Gastroesophageal sphincter (tissue), 4 donors: ENCODE results near the gene NANOS2. TPM values are rescaled to one million over a fixed set of nuclear protein-coding genes. Genes with fewer than 3 reads are reported as not detected.

ENCODE experiments used
- ATAC-seq: fragments of 150-250 bp; one replicate; pipeline ENCODE4 v1.9.1; 2016; ENCODE audit warnings: mild to moderate bottlenecking, moderate library complexity
- H3K27ac ChIP-seq, 4 donors: fragments of 200-600 bp; sonication (generic) in 3 of 4; 1 replicate in 3 of 4; 2 replicates in 1 of 4; pipeline ENCODE4 v1.5.1; 2016 to 2019
- H3K27me3 ChIP-seq: fragments of 200-600 bp; sonication (generic); one replicate; pipeline ENCODE4 v1.5.1; 2019
- H3K36me3 ChIP-seq, 2 donors: fragments of 200-600 bp; sonication (generic); one replicate each; pipeline ENCODE4 v1.5.1; 2019; ENCODE audit warnings: control low read depth in 1 of 2
- H3K4me1 ChIP-seq, 3 donors: fragments of 200-600 bp; sonication (generic); 1 replicate in 2 of 3; 2 replicates in 1 of 3; pipeline ENCODE4 v1.5.1; 2016 to 2019; ENCODE audit warnings: control low read depth in 2 of 3
- H3K4me3 ChIP-seq, 2 donors: fragments of 200-600 bp; sonication (generic); one replicate each; pipeline ENCODE4 v1.5.1; 2019; ENCODE audit warnings: mild to moderate bottlenecking in 1 of 2, moderate library complexity in 1 of 2
- H3K9me3 ChIP-seq, 3 donors: fragments of 200-600 bp; sonication (generic); one replicate each; pipeline ENCODE4 v1.5.1; 2017 to 2019; ENCODE audit warnings: control low read depth in 2 of 3
- CTCF ChIP-seq, 4 experiments: fragments of 200-600 bp in 2 of 4; fragments of 450-650 bp in 2 of 4; sonication (generic) in 1 of 4; IDR thresholded peaks; one replicate each; pipeline ENCODE4 v1.5.1; 2017 to 2019; ENCODE audit warnings: antibody characterized with exemption in 4 of 4, mild to moderate bottlenecking in 2 of 4, moderate library complexity in 2 of 4
- EP300 ChIP-seq: sonication (generic); formaldehyde crosslinking; IDR thresholded peaks from one replicate; pipeline ENCODE4 v1.6.1; 2017; ENCODE audit warnings: antibody characterized with exemption, mild to moderate bottlenecking
- POLR2A ChIP-seq, 2 donors: fragments of 450-650 bp; IDR thresholded peaks; one replicate each; pipeline ENCODE4 v1.6.1; 2017; ENCODE audit warnings: antibody characterized with exemption in 2 of 2, mild to moderate bottlenecking in 2 of 2, moderate library complexity in 1 of 2
- POLR2AphosphoS5 ChIP-seq: sonication (generic); formaldehyde crosslinking; IDR thresholded peaks from one replicate; pipeline ENCODE4 v1.6.1; 2017; ENCODE audit warnings: antibody characterized with exemption
- WGBS, 2 donors: methylation state at CpG; one replicate each; pipeline ENCODE4 v1.1.5; 2018; ENCODE audit warnings: low coverage in 1 of 2; 5-methylcytosine and 5-hydroxymethylcytosine counted together
- total RNA-seq, 4 donors: library from RNA; depleted of rRNA; stranded (reverse); fragments of >200 nt; gene quantifications; one replicate each; pipeline ENCODE4 v1.1.0, GENCODE V29; 2016

Gene NANOS2
- total RNA-seq, 4 donors from 2014 or later: not detected

- Histone ChIP-seq H3K4me3 (no peak overlapping the region), H3K36me3 (no peaks in the 10 kb centered on the region), H3K27ac (no peak overlapping the region), H3K9me3 (no peaks in the 10 kb centered on the region), H3K27me3 (peaks cover 63% of the 10 kb centered on the region), H3K4me1 (no peaks in the 10 kb centered on the region)
- ATAC-seq: no peak
- 59 to 80% methylated on average over 2 to 4 of the region's 4 CpGs for WGBS, 2 donors
- TF ChIP-seq EP300 (no peak), CTCF (IDR thresholded peaks at IDR 0.05) (no peak), POLR2AphosphoS5 (no peak), POLR2A (IDR thresholded peaks at IDR 0.05) (no peak)
Observed at GRCh38 chr19:45918721-45919120, 4.1 kb upstream of the NANOS2 start.

- no peak for ATAC-seq
- Histone ChIP-seq H3K9me3 (no peaks in the 10 kb centered on the region), H3K36me3 (no peaks in the 10 kb centered on the region), H3K27ac (no peak overlapping the region), H3K27me3 (peaks cover 75% of the 10 kb centered on the region), H3K4me3 (no peak overlapping the region), H3K4me1 (no peaks in the 10 kb centered on the region)
- TF ChIP-seq POLR2AphosphoS5: no peak
- no peak for TF ChIP-seq EP300
- no peak for TF ChIP-seq POLR2A (IDR thresholded peaks at IDR 0.05)
- no peak for TF ChIP-seq CTCF (IDR thresholded peaks at IDR 0.05)
- WGBS, 2 donors: 42 to 51% methylated on average over 4 of the region's 4 CpGs
Observed at GRCh38 chr19:45917421-45918091, 3.0 kb upstream of the NANOS2 start.

GRCh38 chr19:45911291-45911690 is 3.3 kb downstream of the NANOS2 start:
- ATAC-seq: no peak
- H3K4me1 ChIP-seq: no peaks in the 10 kb centered on the region
- WGBS, 2 donors: 83 to 96% methylated on average over 2 to 5 of the region's 8 CpGs
- no peaks in the 10 kb centered on the region for H3K36me3 ChIP-seq
- no peak overlapping the region for H3K27ac ChIP-seq
- TF ChIP-seq CTCF (IDR thresholded peaks at IDR 0.05) (no peak), POLR2AphosphoS5 (no peak), POLR2A (IDR thresholded peaks at IDR 0.05) (no peak), EP300 (no peak)
- no peaks in the 10 kb centered on the region for H3K9me3 ChIP-seq
- peaks cover 59% of the 10 kb centered on the region for H3K27me3 ChIP-seq
- H3K4me3 ChIP-seq: no peak overlapping the region

- no peak for ATAC-seq
- Histone ChIP-seq H3K9me3 (no peaks in the 10 kb centered on the region), H3K27me3 (peaks cover 45% of the 10 kb centered on the region), H3K4me1 (no peaks in the 10 kb centered on the region), H3K36me3 (no peaks in the 10 kb centered on the region), H3K27ac (no peak overlapping the region), H3K4me3 (no peak overlapping the region)
- TF ChIP-seq POLR2A (IDR thresholded peaks at IDR 0.05): no peak
- no peak for TF ChIP-seq POLR2AphosphoS5
- TF ChIP-seq CTCF (IDR thresholded peaks at IDR 0.05): no peak
- no peak for TF ChIP-seq EP300
- WGBS, 2 donors: 78% methylated on average over 5 of the region's 5 CpGs; no CpG with 5 or more reads in 1 of the 2 donors
Observed at GRCh38 chr19:45908956-45909355, 5.6 kb downstream of the NANOS2 start.

GRCh38 chr19:45906221-45906620 is 8.4 kb downstream of the NANOS2 start:
- 87% methylated on average over 3 of the region's 3 CpGs; no CpG with 5 or more reads in 1 of the 2 donors for WGBS, 2 donors
- Histone ChIP-seq H3K36me3 (no peaks in the 10 kb centered on the region), H3K4me3 (no peak overlapping the region), H3K27me3 (peaks cover 17% of the 10 kb centered on the region), H3K9me3 (no peaks in the 10 kb centered on the region), H3K4me1 (peaks cover 0 to 16% (median under 1%) of the 10 kb centered on the region in 3 donors), H3K27ac (no peak overlapping the region)
- ATAC-seq: no peak
- TF ChIP-seq POLR2A (IDR thresholded peaks at IDR 0.05) (no peak), CTCF (IDR thresholded peaks at IDR 0.05) (no peak), POLR2AphosphoS5 (no peak), EP300 (no peak)
